CD4-positive, alpha-beta T cell treated with Interleukin-6 for 4 hours (primary cell): Measurements from ENCODE around the gene IFNG.
"Not testable (repeated sequence)": the region's sequence is repeated elsewhere in the genome, so short reads cannot be mapped to it uniquely, and the experiment has no call there.

ENCODE experiments used
- DNase-seq: peaks from one replicate; pipeline ENCODE4 v3.0.0-alpha.2; 2020; ENCODE audit warnings: mixed read lengths

Gene IFNG

GRCh38 chr12:68159681-68160304 lies at the start of gene IFNG:
TSS of gene IFNG (minus strand) at chr12:68159740. CDS start at chr12:68159615, 125 bp downstream.
- no peak for DNase-seq

GRCh38 chr12:68209048-68209728 lies 49.6 kb upstream of the IFNG start:
- not testable (repeated sequence) for DNase-seq

GRCh38 chr12:68207276-68207675 lies 47.7 kb upstream of the IFNG start:
- DNase-seq: no peak

GRCh38 chr12:68206446-68206845 lies 46.9 kb upstream of the IFNG start:
- no peak for DNase-seq

GRCh38 chr12:68203460-68203875 lies 43.9 kb upstream of the IFNG start:
- no peak for DNase-seq

GRCh38 chr12:68200854-68201253 lies 41.3 kb upstream of the IFNG start:
- no peak for DNase-seq

- DNase-seq: no peak
These were observed 39.6 kb upstream of the IFNG start for GRCh38 chr12:68199127-68199526.

GRCh38 chr12:68198507-68199086 lies 39.1 kb upstream of the IFNG start:
- DNase-seq: no peak

GRCh38 chr12:68190301-68190700 lies 30.8 kb upstream of the IFNG start:
- DNase-seq: no peak

- DNase-seq: peak; percentile 43
These were observed 30.3 kb upstream of the IFNG start for GRCh38 chr12:68189821-68190242.

GRCh38 chr12:68185598-68185997 lies 26.1 kb upstream of the IFNG start:
- no peak for DNase-seq

GRCh38 chr12:68180792-68181744 lies 21.5 kb upstream of the IFNG start:
- DNase-seq: peak; percentile 51

- DNase-seq: no peak
These were observed 19.4 kb upstream of the IFNG start for GRCh38 chr12:68178774-68179439.

GRCh38 chr12:68178184-68178583 lies 18.6 kb upstream of the IFNG start:
- DNase-seq: no peak

- no peak for DNase-seq
These were observed 18.0 kb upstream of the IFNG start for GRCh38 chr12:68177562-68177961.

- DNase-seq: no peak
These were observed 16.7 kb upstream of the IFNG start for GRCh38 chr12:68176257-68176656.

- DNase-seq: peak; percentile 62
These were observed 16.1 kb upstream of the IFNG start for GRCh38 chr12:68175557-68176061.

- DNase-seq: not testable (repeated sequence)
These were observed 15.2 kb upstream of the IFNG start for GRCh38 chr12:68174761-68175160.

GRCh38 chr12:68173792-68174191 lies 14.3 kb upstream of the IFNG start:
- DNase-seq: no peak

GRCh38 chr12:68170726-68171125 lies 11.2 kb upstream of the IFNG start:
- no peak for DNase-seq

- no peak for DNase-seq
These were observed 9.8 kb upstream of the IFNG start for GRCh38 chr12:68169213-68169889.
